NCI-H2227 (cell line): ENCODE results near the gene TLX3.
"Not testable (repeated sequence)": the region's sequence is repeated elsewhere in the genome, so short reads cannot be mapped to it uniquely, and the experiment has no call there.

Experiments used
- DNase-seq: peaks from one replicate; lab custom pipeline; 2025; ENCODE audit not compliant: unreplicated experiment; lab: John Stamatoyannopoulos, UW

TLX3 gene

DNA sequence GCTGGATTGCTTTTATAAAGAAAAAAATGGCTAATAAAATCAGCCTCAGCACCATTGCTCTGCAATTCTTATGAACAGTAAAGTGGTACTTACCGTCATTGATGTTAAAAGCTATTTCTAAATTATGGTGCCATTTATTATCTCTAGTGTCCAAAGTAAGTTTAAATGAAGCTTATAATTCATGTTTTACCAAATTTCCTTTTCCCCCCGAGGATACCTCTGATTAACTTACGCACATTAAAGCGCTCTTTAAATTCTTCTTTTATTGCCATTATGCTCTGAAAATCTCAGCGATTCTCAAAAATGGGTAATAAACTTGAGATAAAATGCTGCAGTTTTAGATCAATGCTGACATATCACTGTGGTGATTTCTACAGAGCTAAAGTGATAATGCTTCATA, 13.5 kb downstream of the TLX3 start:
- DNase-seq, result no peak

DNA sequence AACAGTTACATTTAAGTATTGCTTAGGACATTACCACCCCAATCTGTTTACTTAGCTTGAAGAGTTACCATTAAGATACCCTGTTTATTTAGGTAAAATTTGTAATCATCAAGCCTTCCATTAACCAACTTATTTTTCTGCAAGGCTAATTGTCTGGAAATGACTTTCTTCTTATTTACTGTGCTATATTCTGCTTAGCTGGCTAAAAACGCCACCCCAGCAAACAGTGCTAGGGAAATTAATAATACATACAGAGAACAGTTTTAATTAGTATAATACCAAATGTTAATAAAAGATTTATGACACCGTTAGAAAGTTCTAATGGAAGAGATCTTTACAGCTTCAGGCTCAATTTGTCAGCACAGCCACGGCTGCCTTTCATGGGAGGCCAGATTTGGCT, 14.0 kb downstream of the TLX3 start:
- no peak for DNase-seq

DNA sequence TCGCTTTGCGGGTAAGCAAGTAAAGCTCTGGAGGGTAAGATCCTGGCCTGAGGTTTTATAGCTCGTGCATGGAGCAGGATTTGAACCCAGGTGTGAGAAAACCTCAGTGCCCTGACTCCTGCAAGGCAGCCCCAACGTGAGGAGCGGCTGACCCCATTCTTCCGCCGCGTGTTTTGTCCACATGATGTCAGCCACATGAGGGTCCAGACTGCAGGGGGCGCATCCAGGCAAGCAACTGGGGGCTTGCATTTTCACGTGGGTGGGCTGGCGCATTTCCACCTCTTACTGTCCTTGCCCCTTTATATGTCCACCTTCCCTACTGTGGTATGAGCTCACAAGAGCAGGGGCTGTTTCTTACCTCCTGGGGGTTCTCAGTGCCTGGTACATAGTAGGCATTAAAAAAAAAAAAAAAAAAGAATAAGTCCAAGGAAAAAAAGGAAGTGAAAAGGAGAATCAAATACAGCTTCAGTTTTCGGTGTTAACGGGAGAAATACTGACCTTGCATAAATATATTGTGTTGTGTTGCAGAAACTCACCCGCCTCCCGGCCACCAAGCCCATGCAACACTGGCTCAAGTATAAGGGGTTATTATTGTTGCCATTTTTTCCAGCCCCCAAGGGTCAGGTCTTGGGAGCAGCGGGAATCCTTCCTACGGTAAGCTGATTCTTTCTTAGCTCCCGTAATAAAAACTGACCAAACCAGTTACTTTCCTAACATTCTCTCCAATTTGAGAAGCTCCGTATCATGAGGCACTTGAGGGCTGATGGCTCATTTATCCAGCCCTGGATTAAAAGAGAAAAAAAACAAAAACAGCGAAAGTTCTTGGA, 15.0 kb downstream of the TLX3 start:
- DNase-seq, result no peak

DNA sequence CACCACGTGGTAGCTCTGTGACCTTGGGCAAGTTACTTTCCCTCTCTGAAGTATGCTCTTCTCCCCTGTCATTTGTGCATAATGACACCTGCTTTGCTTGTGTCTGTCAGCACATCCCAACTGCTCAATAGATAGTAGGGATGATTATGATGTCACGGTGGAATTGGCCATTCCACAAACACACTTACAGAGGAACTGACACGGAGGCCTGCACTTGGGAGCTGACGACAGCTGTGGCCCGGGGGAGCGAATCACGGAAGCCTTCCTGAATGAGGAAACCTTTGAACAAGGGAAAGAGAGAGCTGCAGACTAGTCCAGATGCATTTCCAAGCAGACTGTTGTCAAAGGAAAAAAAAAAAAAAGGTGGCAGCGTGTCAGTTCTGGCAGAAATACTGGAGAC, 21.0 kb downstream of the TLX3 start:
- no peak for DNase-seq

DNA sequence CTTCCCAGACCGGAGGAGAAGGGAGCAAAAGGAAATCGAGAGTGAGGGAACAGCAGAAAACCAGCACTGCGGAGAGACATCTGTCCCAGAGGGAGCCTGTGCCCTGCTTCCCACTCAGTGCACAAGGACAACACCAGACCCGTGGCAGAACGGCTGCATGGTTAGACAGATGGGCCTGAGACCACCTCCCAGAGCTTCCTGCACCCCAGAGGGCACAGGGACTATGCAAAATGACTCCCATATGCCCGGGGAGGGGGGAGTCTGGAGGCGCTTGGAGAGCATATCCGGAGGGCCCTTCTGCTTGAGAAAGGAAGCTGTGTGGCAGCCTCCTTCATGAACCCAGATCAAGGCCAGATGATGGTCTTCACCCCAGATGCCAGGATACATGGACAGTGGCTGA, 26.6 kb downstream of the TLX3 start:
- DNase-seq, result no peak

DNA sequence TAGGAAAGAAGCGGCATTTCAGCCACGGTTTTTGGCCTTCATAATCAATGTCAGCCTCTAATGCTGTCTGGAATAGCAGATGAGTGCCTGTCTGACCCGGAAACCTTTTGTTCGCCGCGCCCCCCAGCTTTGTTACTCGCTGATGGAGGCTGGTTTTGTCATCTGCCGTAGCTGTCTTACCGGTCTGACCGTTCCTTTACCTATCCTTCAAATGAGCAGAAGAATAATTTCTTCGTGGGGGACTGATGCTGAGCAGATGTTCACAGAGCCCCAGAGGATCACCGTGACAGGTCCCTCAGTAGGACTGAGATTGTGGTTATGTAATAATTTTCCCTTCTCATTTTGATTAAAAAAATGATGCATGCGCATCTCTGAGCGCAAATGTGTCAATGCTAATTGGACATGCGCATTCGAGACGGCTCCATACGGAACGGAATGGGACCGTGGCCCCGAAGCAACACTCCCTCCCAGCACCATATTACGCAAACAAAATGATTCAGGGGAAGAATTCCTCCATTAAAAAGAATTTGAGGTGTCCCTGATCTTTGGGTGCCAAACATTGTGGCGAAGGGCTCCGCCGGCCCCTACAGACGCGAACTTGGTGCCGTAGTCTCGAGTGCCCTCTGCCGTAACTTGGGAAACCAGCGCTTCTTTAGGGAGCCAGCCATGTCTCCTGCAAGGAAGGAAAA, 27.6 kb downstream of the TLX3 start:
- peak; percentile 59 for DNase-seq

DNA sequence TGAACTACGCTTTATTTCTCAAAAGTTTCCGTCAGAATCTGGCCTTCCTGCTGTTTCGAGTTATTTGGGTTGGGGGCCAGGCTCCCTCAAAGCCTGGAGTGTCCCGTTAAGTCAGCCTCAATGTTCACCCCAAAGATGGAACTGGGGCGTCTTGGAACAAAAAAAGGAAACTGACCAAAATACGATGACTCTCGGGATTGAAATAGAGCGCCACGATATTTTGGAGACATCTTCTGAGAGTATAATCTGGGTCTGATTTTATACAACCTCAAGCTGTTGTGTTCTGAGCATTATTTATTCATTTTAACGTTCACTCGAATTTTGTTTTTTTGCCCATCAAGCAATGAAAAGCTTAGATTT, 28.1 kb downstream of the TLX3 start:
- no peak for DNase-seq

DNA sequence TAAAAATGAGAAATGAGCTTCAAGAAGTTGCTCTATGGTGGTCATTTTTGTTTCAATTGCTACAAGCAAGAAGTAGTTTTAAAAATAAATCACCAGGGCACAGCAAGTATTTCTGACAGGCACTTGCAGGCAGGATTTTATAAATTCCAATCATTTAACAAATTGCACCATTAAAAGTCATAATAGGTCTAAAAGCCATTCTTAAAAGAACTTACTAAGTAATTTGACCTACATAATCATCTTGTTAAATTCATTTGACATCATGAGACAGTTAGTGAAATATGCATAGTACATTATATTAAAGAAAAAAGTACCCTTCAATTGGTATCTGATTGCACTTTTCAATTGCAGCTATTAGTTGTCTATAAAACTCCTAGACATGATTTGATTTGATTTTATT, 31.0 kb downstream of the TLX3 start:
- DNase-seq, result no peak

DNA sequence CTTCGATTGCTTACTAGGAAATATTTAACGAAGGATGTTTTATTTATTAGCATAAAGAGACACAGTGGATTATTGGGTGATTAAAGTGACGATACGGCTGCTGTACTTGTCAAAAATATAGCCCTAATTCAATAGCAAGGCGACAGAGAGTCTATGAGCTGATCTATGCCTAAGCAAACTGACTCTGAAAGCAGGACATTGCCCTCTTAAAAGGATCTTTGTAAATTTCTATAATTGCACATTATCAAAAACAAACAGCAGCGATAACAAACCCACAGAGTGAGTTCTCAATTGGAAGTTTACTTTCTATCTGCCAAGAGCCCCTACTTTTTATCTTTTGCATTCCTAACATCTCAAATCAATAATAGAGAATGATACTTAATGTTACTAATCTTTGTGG, 31.4 kb downstream of the TLX3 start:
- no peak for DNase-seq

DNA sequence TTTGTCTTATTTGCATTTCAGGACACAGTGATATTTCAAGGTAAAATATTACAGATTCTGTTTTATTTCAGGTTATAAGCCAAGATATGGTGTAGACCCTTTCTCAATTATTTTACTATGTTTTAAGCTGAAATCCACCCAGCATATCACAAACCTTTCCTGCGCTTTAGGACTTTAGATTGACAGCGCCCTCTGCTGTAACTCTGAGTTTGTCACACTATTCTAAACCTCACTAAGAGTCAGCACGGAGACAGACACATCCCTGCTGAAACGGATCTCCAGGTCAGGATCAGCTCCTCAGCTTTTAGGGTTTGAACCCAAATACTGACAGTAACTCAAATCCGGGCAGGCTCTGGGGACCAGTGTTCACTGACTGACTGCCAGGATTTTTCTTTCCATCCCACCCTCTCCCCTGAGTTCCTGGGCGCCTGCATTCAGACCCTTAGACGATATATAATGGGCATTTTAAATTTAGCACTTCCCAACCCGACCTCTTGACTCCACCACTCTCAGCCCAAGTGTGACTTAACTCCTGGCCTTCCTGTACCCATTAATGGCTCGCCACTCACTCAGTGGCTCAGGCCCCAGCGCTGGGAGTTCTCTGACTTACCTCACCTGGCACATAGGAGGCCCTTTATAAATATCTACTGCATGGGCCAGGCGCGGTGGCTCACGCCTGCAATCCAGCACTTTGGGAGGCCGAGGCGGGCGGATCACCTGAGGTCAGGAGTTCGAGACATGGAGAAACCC, 33.5 kb downstream of the TLX3 start:
- DNase-seq, result peak; percentile 71

DNA sequence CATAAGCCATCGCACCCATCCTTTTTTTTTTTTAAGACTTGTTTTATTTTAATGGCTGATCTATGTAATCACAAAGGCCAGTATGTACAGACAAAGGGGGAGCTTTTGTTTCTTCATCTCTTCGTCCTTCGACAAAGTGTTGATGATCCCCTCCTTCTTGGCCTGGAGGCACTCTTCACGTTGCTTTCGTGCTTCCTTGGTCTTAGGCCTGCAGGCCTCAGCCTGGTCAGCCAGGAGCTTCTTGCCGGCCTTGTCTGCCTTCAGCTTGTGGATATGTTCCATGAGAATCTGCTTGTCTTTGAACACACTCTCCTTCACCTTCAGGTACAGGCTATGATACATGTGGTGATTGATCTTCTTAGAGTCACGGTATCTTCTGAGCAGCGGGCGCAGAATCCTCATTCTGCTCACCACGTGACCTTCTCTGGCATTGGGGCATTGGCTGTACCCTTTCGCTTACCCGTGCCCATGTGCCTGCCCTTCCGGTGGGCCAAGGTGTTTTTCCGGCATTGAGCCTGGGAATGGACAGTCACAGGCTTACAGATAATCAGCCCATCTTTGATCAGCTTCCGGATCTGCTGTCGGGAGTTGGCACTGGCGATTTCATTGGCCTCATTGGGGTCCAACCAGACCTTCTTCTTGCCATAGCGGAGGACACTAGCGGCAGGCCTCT, 36.0 kb downstream of the TLX3 start:
- no peak for DNase-seq

DNA sequence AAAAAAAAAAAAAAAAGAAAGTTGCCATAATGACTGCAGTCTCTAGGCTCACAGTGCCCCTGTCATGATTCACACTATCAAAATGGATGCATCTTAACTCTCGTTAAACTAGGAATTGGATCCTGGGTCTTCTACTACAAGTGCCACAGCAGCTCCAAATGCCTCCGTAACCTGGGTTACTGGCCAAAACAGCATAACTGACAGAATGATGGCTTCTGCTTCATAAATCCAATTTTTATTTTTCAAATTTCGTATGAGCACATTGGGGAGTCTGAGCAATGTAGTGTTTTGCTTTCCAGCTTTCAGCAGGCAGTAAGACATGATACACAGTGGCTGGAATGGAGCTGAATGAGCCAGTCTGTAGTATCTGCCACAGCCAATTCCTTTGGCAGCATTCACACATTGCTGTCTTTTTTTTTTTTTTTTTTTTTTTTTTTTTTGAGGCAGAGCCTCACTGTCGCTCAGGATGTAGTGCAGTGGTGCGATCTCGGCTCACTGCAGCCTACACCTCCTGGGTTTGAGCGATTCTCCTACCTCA, 42.6 kb downstream of the TLX3 start:
- no peak for DNase-seq

DNA sequence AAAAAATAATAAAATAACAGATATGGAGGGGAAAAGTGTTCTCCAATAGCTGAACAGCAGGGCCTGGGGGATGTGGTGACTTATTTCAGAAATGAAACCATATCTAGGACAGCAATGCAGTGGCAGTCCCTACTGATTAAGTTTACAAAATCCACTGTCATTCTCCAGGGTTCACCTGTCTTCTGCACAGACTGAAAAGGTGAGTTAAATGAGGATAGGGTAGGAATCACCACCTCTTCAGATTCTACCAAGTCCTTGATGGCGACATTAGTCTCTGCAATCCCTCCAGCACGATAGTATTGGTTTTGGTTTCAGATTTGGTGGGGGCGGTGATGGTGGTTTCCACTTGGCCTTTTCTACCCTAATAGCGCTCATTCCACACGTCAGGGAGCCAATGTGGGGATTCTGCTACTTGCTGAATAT, 46.3 kb downstream of the TLX3 start:
- DNase-seq, result no peak

DNA sequence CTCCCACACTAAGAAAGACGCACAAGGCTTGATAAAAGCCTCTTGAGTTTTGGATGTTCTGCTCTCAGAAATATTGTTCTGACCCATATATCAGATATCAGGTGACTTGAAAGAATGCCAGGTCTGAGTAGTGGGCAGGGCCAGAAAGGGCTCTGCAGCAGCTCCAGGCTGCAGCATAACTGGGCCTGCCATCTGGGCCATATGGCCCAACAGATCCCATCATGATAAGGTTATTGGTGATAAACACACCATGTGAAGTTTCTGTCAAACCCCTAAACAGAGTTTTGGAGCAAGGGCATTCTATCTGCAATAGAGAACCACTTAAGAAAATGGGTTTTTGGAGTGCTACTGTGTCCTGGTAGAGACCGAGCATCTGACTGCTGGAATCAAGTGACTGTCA, 48.8 kb downstream of the TLX3 start:
- no peak for DNase-seq

DNA sequence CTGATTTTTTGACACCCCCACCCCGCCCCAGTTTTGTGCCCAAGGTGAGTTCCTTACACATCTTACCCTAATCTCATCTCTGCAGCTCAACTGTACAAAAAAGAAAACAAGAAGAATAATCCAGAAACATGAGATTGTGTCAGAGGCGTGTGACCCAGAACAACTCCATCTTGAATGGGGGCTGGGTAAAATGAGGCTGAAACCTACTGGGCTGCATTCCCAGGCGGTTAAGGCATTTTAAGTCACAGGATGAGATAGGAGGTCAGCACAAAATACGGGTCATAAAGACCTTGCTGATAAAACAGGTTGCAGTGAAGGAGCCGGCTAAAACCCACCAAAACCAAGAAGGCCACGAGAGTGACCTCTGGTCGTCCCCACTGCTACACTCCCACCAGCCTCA, 52.1 kb downstream of the TLX3 start:
- DNase-seq, result not testable (repeated sequence)
